ENCODE results near the gene CR2. TPM values are rescaled to one million over a fixed set of nuclear protein-coding genes. Genes with fewer than 3 reads are reported as not detected.

CR2 gene
- not detected for total RNA-seq
- polyA plus RNA-seq = not detected
- long read RNA-seq, donor 1 = 0 reads
- long read RNA-seq, donor 2 = 0 reads
- long read RNA-seq, donor 3 = 0 reads
- long read RNA-seq, donor 4 = 0 reads

DNA sequence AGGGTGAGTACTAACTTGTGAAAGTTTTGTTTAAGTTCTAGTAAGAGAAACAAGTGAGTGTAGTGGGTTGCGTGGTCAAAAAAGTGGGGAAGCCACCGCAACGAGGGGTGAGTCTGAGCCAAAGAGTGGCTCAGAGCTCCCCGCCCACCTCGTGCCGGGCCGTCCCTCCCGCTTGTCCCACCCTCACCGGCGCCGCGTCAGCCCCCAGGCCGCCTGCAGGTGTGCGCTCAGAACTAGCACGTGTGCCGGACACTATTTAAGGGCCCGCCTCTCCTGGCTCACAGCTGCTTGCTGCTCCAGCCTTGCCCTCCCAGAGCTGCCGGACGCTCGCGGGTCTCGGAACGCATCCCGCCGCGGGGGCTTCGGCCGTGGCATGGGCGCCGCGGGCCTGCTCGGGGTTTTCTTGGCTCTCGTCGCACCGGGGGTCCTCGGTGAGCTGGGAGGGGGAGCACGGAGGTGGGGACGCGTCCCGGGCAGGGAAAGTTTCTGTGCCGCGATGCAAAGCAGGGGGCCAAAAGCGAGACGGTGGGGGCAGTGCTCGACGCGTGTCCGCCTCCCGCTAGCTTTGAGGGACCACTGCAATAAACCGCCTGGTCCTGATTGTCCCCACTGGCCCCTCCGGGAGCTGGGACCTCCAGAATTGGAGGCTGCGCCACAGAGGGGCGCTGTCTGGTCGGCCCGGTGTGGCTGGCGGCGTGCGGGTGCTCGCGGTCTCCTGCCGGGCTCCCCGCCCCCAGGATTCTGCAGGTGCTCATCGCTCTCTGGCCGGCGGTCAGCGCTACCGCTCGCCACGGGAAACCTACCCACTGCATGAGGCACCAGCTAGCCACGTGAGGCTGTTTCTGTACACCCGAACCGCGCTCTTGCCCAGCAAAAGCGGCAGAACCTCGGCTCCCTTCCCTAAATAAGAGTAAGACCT lies at the start of gene CR2:
Gene CR2 (plus strand): TSS at position 283 of the 919 bp plus-strand sequence. CDS start 91 bp downstream, at position 374.
- ATAC-seq = peak; percentile 60 to 68
- Histone ChIP-seq H3K27ac (ENCODE audit: low read length) (no peak within 1 kb of the TSS), H3K4me1 (ENCODE audit: control insufficient read depth, insufficient read depth, low read length) (no peaks in the 10 kb centered on the region), H3K27me3 (ENCODE audit: control insufficient read depth, insufficient read depth) (peaks cover 3% of the 10 kb centered on the region), H3K9me3 (ENCODE audit: control insufficient read depth, low read length) (no peaks in the 10 kb centered on the region), H3K4me3 (ENCODE audit: low read length) (peak within 1 kb of the TSS; percentile 37)
- WGBS = 2% methylated on average over 75 of the region's 75 CpGs
- peak; percentile 13 to 53 (median 51) for DNase-seq
- intact Hi-C loops (cut with DNase I) = no loop called here

- no peaks in the 10 kb centered on the region for H3K27me3 ChIP-seq (ENCODE audit: control insufficient read depth, insufficient read depth)
- no peaks in the 10 kb centered on the region for H3K9me3 ChIP-seq (ENCODE audit: control insufficient read depth, low read length)
- 80% methylated on average over 6 of the region's 6 CpGs for WGBS
- ATAC-seq (peak; percentile 54 to 74), DNase-seq (no peak)
- no peaks in the 10 kb centered on the region for H3K4me1 ChIP-seq (ENCODE audit: control insufficient read depth, insufficient read depth, low read length)
- no peak overlapping the region for H3K27ac ChIP-seq (ENCODE audit: low read length)
- no peak overlapping the region for H3K4me3 ChIP-seq (ENCODE audit: low read length)
- intact Hi-C loops (cut with DNase I) = loop anchor here in 3 of 4 donors (5.0 to 10.0 kb wide), 3 partner anchors 220 to 323 kb away; partner anchors contain the start of gene C4BPB (in 2 of the 3)
Measured at GRCh38 chr1:207404849-207405525, 49.1 kb upstream of the CR2 start.

DNA sequence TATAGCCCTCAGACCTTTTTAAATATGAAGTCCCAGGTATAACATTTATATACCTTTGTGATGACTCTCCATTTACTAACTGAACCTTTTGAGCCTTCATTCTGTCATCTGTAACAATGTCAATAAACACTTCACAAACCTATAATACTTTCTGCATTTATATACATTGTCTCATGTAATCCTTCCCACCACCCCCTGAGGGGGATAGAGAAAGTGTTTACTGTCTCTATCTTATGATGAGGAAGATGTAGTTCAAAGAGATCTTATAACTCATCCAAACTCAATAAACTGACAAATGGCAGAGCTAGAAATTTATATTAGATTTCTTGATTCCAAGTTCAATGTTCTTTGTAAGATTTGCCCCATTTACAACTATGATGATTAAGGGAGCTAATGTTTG lies 48.3 kb upstream of the CR2 start:
- Histone ChIP-seq H3K4me3 (ENCODE audit: low read length) (no peak overlapping the region), H3K27me3 (ENCODE audit: control insufficient read depth, insufficient read depth) (no peaks in the 10 kb centered on the region), H3K27ac (ENCODE audit: low read length) (no peak overlapping the region), H3K9me3 (ENCODE audit: control insufficient read depth, low read length) (no peaks in the 10 kb centered on the region), H3K4me1 (ENCODE audit: control insufficient read depth, insufficient read depth, low read length) (no peaks in the 10 kb centered on the region)
- ATAC-seq (no peak), DNase-seq (no peak)
- intact Hi-C loops (cut with DNase I) = loop anchor here in 3 of 4 donors (5.0 to 10.0 kb wide), 3 partner anchors 221 to 324 kb away; partner anchors contain the start of gene C4BPB (in 2 of the 3)

GRCh38 chr1:207407655-207408260 lies 46.4 kb upstream of the CR2 start:
- ATAC-seq = peak in 1 of 2 donors; percentile 29

DNA sequence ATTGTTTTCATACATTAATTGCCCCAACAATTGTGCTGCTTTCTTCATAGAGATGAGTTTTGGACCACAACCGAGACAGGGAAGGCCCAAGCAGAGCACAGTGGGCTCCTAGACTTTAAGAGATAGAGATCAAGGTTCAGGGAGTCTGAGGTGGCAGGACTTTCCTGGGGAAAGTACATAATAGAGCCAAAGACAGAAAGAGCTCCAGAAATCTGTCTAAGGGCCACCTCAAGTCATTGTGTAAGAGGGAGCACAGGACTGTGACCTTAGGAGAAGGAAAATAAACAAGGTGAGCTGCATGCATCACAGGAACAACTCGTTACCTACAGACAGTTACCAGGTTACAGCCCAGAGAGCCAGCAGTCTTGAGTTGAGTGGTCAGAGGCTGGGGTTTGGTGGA lies 41.3 kb upstream of the CR2 start:
- Histone ChIP-seq H3K4me1 (ENCODE audit: control insufficient read depth, insufficient read depth, low read length) (no peaks in the 10 kb centered on the region), H3K27me3 (ENCODE audit: control insufficient read depth, insufficient read depth) (no peaks in the 10 kb centered on the region), H3K27ac (ENCODE audit: low read length) (no peak overlapping the region), H3K9me3 (ENCODE audit: control insufficient read depth, low read length) (no peaks in the 10 kb centered on the region), H3K4me3 (ENCODE audit: low read length) (no peak overlapping the region)
- intact Hi-C loops (cut with DNase I) = no loop called here
- ATAC-seq = no peak
- no peak for DNase-seq
- WGBS = 92% methylated on average over 2 of the region's 2 CpGs

More at GRCh38 chr1:207407655-207408260, 46.4 kb upstream of the CR2 start:
- no peaks in the 10 kb centered on the region for H3K4me1 ChIP-seq (ENCODE audit: control insufficient read depth, insufficient read depth, low read length)
- 19% methylated on average over 1 of the region's 1 CpG for WGBS
- no peaks in the 10 kb centered on the region for H3K27me3 ChIP-seq (ENCODE audit: control insufficient read depth, insufficient read depth)
- intact Hi-C loops (cut with DNase I) = loop anchor here in 3 of 4 donors (5.0 to 10.0 kb wide), 3 partner anchors 223 to 325 kb away; partner anchors contain the start of gene C4BPB (in 2 of the 3)
- DNase-seq = no peak
- no peak overlapping the region for H3K4me3 ChIP-seq (ENCODE audit: low read length)
- no peaks in the 10 kb centered on the region for H3K9me3 ChIP-seq (ENCODE audit: control insufficient read depth, low read length)
- H3K27ac ChIP-seq (ENCODE audit: low read length) = no peak overlapping the region

GRCh38 chr1:207414606-207415108 lies 39.5 kb upstream of the CR2 start:
- intact Hi-C loops (cut with DNase I) = no loop called here
- DNase-seq (no peak), ATAC-seq (no peak)
- WGBS = 50% methylated on average over 4 of the region's 4 CpGs
- no peaks in the 10 kb centered on the region for H3K27me3 ChIP-seq (ENCODE audit: control insufficient read depth, insufficient read depth)
- no peak overlapping the region for H3K4me3 ChIP-seq (ENCODE audit: low read length)
- no peaks in the 10 kb centered on the region for H3K4me1 ChIP-seq (ENCODE audit: control insufficient read depth, insufficient read depth, low read length)
- H3K9me3 ChIP-seq (ENCODE audit: control insufficient read depth, low read length) = peaks cover 3% of the 10 kb centered on the region
- H3K27ac ChIP-seq (ENCODE audit: low read length) = no peak overlapping the region

DNA sequence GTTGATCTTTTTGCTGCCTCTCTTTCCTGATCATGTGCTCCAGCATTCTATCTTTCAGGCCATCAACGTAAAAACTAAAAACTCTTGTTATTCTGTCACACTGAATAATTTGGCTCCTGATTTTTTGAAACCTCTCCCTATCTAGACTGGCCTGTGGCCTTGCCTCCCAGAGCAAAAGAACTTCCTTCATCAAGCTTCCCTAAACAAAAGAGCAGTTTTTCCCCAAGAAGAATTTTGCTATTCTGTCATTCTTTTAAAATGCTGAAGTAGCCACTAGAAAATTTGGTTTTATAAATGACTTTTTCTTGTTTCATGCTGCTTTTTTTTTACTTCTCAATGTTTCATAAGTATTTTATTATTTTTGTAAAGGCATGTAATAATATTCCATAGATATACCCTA lies 37.1 kb upstream of the CR2 start:
- ATAC-seq = no peak
- no peak overlapping the region for H3K27ac ChIP-seq (ENCODE audit: low read length)
- no peaks in the 10 kb centered on the region for H3K27me3 ChIP-seq (ENCODE audit: control insufficient read depth, insufficient read depth)

GRCh38 chr1:207418351-207418750 lies 35.8 kb upstream of the CR2 start:
- H3K27ac ChIP-seq (ENCODE audit: low read length) = no peak overlapping the region

More for the DNA sequence above, 37.1 kb upstream of the CR2 start:
- intact Hi-C loops (cut with DNase I) = no loop called here
- WGBS = 71% methylated on average over 1 of the region's 1 CpG
- DNase-seq = no peak
- peaks cover 3% of the 10 kb centered on the region for H3K9me3 ChIP-seq (ENCODE audit: control insufficient read depth, low read length)
- H3K4me1 ChIP-seq (ENCODE audit: control insufficient read depth, insufficient read depth, low read length) = no peaks in the 10 kb centered on the region
- H3K4me3 ChIP-seq (ENCODE audit: low read length) = no peak overlapping the region

DNA sequence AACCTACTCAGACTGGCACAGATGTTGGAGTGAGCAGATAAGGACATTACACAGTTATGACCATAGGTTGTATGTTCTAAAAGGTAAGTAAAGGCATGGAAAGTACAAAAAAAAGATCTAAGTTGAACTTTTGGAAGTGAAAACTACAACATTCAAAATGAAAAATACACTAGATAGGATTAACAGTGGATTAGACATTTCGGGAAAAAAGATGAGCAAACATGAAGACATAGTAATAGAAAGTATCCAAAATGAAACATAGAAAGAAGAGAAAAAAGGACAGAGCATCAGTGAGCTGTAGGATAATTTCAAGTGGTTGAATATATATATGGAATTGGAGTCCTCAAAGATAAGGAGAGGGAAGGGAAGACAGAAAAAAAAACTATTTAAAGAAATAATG lies 34.0 kb upstream of the CR2 start:
- intact Hi-C loops (cut with DNase I) = no loop called here
- Histone ChIP-seq H3K27me3 (ENCODE audit: control insufficient read depth, insufficient read depth) (no peaks in the 10 kb centered on the region), H3K27ac (ENCODE audit: low read length) (no peak overlapping the region), H3K9me3 (ENCODE audit: control insufficient read depth, low read length) (peaks cover 3% of the 10 kb centered on the region), H3K4me1 (ENCODE audit: control insufficient read depth, insufficient read depth, low read length) (no peaks in the 10 kb centered on the region), H3K4me3 (ENCODE audit: low read length) (no peak overlapping the region)
- ATAC-seq (no peak), DNase-seq (no peak)
- WGBS = 90% methylated on average over 1 of the region's 1 CpG

More at GRCh38 chr1:207418351-207418750, 35.8 kb upstream of the CR2 start:
- 51% methylated on average over 1 of the region's 1 CpG for WGBS
- Histone ChIP-seq H3K9me3 (ENCODE audit: control insufficient read depth, low read length) (peaks cover 3% of the 10 kb centered on the region), H3K27me3 (ENCODE audit: control insufficient read depth, insufficient read depth) (no peaks in the 10 kb centered on the region), H3K4me1 (ENCODE audit: control insufficient read depth, insufficient read depth, low read length) (no peaks in the 10 kb centered on the region), H3K4me3 (ENCODE audit: low read length) (no peak overlapping the region)
- no peak for DNase-seq
- intact Hi-C loops (cut with DNase I) = no loop called here
- no peak for ATAC-seq

DNA sequence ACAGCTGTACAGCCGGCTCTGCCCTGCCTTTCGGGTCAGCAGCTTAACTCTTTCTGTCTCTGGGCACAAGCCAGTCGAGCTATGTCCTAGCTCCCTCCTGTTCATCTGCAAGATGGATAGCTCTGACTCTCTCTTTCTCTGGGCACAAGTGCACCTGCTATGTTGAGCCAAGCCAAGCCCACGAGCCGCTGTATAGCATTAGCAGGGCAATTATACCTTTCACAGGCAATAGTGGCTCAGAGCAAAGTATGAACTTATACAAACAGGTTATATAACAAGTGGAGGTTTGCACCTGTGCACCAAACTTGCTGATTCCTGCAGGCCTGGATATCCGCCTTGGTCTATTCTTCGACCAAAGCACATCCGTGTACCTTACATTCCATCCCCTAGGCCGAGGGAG lies 33.0 kb upstream of the CR2 start:
- no peaks in the 10 kb centered on the region for H3K4me1 ChIP-seq (ENCODE audit: control insufficient read depth, insufficient read depth, low read length)
- H3K27ac ChIP-seq (ENCODE audit: low read length) = no peak overlapping the region
- H3K4me3 ChIP-seq (ENCODE audit: low read length) = no peak overlapping the region
- intact Hi-C loops (cut with DNase I) = no loop called here
- no peaks in the 10 kb centered on the region for H3K27me3 ChIP-seq (ENCODE audit: control insufficient read depth, insufficient read depth)
- ATAC-seq (no peak), DNase-seq (no peak)
- WGBS = 82% methylated on average over 9 of the region's 9 CpGs
- H3K9me3 ChIP-seq (ENCODE audit: control insufficient read depth, low read length) = peaks cover 3% of the 10 kb centered on the region

Measured in right cardiac atrium (tissue), 5 donors.